Activated naive CD4-positive, alpha-beta T cell treated with Interleukin-2 at 50 U/mL for 16 hours (primary cell): ENCODE data around the gene TRAK1.

ENCODE experiments used
- DNase-seq: peaks from one replicate; pipeline ENCODE4 v3.0.0-alpha.2; 2020

The TRAK1 gene

DNA sequence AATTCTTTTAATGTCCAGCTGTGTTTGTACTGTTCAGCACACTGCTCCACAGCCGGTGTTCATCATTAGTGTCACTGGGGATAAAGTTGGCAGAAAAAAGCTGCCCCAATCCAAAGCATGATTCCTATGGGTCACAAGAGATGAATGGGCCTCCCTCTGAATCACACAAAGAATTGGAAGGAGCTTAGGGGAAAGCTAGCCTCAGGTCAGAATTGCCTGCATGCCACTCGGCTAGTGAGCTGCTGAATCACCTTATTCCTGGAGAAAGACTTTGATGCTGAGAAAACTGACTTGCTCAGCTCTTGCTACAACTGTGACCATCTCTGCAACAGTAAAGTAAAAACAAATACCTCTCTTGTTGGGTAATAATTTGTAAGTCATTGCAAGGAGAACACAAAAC is 171.4 kb downstream of the TRAK1 start:
- no peak for DNase-seq

- no peak for DNase-seq
Observed at GRCh38 chr3:42263354-42264346, 172.5 kb downstream of the TRAK1 start.

GRCh38 chr3:42264399-42265058 is 173.4 kb downstream of the TRAK1 start:
- DNase-seq = no peak

DNA sequence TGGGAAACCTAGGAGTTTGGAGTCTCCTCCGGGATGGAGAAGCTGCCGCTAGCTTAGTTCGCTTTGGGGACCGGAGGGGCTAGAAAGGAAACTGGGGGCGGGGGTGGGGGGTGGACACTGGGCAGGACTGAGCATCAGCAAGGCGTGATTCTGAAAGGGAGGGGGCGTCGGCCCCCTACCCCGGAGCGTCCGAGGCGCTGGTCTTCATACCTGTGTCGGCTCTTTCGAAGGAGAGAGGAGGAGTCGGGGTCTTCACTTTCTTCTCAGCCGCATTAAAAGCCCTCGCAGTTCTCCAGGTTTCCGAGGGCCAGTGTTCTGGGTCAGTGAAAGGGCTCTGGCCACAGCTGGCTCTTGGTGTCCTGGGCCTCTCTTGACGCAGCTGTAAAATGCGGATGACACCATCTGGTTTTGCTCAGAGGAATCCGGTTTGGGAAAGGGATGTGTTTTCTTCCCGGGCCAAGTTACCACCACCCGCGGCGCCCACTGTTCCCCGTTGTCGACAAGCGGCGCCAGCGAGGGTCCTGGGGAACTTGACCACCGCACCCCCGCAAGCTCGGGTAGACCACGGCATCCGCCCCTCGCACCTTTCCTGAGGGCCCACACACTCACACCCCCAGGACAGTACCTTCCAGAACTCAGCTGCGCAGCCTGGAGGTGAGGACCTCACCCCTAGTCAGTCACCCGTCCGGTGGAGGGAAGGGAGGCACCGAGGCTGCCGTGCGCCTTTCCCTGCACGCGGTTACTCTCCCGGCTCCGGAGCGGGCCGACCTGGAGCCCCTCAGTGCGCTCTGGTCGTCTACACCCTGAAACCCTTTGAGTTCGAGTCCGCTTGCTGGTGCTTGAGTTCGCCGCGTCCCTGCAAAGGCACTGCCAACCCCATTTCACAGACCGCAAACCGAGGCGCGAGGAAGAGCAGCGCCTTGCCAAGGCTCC is 174.2 kb downstream of the TRAK1 start:
- no peak for DNase-seq

DNA sequence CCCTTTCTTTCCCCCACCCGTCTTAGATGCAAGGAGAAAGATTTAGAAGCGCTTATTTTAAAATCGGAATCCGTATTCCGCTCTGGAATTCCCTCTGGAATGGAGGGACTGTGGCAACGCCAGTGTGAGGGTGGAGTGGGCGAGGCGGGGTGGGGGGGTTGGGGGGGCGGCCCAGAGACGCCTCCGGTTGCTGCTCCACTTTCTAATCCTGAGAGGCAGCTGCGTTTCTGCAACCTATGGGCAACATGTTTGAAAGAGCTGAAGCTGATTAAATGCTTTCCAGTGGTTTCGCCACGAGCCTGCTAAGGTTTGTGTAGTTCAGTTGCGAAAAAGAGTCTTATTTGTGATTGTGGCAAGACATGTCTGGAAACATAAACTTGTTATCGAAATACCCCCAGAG is 174.9 kb downstream of the TRAK1 start, which contains the start of gene CCK:
Gene CCK (minus strand): TSS at position 101 of the 400 bp plus-strand sequence. CDS start 2,555 bp downstream, outside the sequence.
- DNase-seq = no peak

- DNase-seq = no peak
Observed at GRCh38 chr3:42267878-42268277, 176.7 kb downstream of the TRAK1 start.

DNA sequence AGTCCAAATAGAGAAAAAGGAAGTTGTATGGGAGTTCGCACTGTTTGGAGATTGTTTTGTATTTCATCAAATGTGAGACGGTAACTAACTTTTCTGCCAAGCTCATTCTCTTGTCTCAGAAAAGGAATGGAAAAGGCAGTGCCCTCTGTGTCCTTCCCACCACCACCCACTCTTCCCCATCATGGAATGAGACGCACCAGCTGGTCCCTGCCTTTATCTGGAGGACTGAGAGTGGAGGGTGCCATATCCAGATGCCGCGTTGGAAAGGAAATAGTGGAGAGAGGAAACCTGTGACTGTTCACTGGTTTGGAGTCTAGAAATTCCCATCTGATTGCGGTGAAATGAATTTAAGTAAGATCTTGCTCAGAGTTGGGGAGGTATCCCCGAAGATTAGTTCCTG is 178.5 kb downstream of the TRAK1 start:
- DNase-seq = no peak

GRCh38 chr3:42270561-42270960 is 179.4 kb downstream of the TRAK1 start:
- DNase-seq = no peak

DNA sequence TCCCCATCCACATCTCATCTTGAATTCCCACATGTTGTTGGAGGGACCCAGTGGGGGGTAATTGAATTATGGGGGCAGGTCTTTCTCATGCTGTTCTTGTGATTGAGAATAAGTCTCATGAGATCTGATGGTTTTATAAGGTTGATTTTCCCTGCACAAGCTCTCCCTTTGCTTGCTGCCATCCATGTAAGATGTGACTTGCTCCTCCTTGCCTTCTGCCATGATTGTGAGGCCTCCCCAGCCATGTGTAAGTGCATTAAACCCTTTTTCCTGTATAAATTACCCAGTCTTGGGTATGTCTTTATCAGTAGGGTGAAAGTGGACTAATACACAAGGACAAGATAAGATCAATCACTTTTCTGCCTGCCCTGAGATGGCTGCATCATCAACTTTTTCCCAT is 180.6 kb downstream of the TRAK1 start:
- no peak for DNase-seq

DNA sequence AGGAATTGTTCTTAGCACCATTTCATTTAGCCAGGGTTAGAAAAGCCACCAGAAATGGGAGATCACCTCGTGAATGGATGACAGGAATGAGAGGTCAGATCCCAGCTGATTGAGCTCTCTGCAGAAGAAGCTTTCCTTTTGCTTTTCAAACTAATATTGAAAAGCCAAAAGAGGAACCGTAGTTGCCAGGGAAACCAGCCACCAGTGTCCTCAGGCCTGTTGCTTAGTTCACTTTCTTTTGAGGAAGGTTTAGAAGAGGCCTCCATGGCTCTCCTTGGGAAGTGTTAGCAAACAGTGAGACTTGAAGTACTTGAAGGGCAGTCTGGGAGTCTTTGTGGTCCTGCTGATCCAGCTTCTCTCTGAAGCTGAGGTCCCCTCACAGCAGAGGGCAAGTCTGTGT is 182.2 kb downstream of the TRAK1 start:
- no peak for DNase-seq

DNA sequence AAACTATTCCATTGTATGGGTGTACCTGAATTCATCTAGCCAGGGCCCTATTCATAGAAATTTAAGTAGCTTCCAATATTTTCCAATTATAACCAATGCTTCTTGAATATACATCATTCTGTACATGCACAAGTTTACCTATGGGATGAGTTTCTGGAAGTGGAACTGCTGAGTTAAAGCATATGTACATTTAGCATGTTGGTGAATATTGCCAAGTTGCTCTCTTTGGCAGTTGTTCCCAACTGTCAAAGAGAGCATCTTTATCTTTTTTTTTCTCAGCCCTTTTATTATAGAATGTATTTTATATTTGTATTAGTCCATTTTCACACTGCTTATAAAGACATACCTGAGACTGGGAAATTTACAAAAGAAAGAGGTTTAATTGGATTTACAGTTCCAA is 183.1 kb downstream of the TRAK1 start:
- DNase-seq = no peak

DNA sequence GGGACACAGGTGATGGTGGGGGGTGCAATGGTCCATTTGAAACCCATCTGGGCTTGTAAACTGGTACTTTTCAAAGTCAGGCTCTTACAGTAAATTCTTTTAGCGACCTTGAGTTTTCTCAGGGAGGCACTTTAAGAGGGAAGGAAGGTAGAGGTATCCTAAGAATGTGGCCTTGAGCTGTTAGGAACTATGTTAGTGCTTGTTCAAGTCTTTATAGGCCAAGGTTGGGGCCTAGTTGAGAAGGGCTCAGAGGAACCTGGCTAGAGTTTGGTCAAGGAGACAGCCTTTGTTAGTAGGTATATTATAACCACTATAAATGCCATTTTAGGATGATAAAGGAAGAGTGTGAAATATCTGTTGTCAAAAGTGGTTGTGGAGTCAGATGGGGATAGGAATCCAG is 184.1 kb downstream of the TRAK1 start:
- DNase-seq = no peak
